ENCODE data around the gene UBE4B. TPM values are rescaled to one million over a fixed set of nuclear protein-coding genes. Genes with fewer than 3 reads are reported as not detected.

UBE4B gene
- total RNA-seq, 1 donor: 73.1 TPM

DNA sequence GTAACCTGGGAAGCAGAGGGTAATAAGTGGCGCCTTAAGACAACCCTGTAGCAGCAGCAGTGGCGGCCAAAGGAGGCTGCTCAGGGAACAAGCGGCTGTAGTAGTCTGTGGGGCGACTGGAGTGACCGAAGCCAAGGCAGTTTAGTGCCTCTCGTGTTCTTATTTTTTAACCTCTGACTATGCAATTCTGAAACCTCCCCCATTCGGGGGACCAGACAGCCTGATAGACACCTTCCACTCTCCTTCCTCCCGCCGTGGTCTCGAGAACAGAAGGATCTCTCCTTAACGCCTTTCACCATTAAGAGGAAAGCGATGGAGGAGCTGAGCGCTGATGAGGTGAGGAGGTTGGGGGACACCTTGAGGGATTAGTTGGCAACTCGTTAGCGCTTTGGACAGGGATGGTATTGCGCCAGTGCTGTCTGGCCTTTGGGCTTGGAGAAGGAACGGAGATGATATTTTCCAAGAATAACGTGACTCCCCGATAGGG lies 644 bp downstream of the UBE4B start:
- Histone ChIP-seq H4K20me1 (ENCODE audit: insufficient read depth, low read length) (peaks cover 3% of the 10 kb centered on the region), H3K27ac (ENCODE audit: low read depth, low read length) (peak overlapping the region; percentile 88)

DNA sequence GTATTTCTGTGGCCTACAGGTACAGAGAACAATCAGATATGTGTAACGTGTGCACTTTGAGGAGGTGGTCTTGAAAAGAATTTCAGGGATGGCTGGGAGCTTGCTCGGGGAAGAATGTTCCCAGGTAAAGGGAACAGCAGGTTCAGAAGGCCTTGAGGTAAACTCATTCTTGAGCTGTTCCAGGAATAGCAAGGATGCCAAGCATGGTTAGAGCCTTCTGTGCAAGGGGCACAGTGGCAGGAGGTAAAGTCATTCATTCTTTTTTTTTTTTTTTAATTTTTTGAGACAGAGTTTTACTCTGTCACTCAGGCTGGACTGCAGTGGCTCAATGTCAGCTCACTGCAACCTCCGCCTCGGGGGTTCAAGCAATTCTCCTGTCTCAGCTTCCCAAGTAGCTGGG lies 10.0 kb downstream of the UBE4B start:
- peaks cover 33% of the 10 kb centered on the region for H4K20me1 ChIP-seq (ENCODE audit: insufficient read depth, low read length)
- H3K9me3 ChIP-seq (ENCODE audit: low read depth, low read length): no peaks in the 10 kb centered on the region
- peaks cover 87% of the 10 kb centered on the region for H3K79me2 ChIP-seq (ENCODE audit: insufficient read depth, low read length)
- H3K27ac ChIP-seq (ENCODE audit: low read depth, low read length): no peak overlapping the region
- TF ChIP-seq, protein P1, sequence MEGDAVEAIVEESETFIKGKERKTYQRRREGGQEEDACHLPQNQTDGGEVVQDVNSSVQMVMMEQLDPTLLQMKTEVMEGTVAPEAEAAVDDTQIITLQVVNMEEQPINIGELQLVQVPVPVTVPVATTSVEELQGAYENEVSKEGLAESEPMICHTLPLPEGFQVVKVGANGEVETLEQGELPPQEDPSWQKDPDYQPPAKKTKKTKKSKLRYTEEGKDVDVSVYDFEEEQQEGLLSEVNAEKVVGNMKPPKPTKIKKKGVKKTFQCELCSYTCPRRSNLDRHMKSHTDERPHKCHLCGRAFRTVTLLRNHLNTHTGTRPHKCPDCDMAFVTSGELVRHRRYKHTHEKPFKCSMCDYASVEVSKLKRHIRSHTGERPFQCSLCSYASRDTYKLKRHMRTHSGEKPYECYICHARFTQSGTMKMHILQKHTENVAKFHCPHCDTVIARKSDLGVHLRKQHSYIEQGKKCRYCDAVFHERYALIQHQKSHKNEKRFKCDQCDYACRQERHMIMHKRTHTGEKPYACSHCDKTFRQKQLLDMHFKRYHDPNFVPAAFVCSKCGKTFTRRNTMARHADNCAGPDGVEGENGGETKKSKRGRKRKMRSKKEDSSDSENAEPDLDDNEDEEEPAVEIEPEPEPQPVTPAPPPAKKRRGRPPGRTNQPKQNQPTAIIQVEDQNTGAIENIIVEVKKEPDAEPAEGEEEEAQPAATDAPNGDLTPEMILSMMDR (IDR thresholded peaks at IDR 0.05; ENCODE audit: extremely low read depth, low read depth, low read length): no peak
- H3K4me3 ChIP-seq (ENCODE audit: insufficient read depth, low read length): no peak overlapping the region
- no peaks in the 10 kb centered on the region for H3K27me3 ChIP-seq (ENCODE audit: insufficient read depth, low read length)
- no peak for DNase-seq (ENCODE audit: insufficient read length, low spot score, missing footprints)
- H3K4me2 ChIP-seq (ENCODE audit: insufficient read depth, low read length): no peak overlapping the region
- H3K4me1 ChIP-seq (ENCODE audit: insufficient read depth, low read length): peaks cover 18% of the 10 kb centered on the region
- H2AFZ ChIP-seq (ENCODE audit: low read length): no peak overlapping the region
- H3K36me3 ChIP-seq (ENCODE audit: insufficient read depth, low read length): peaks cover 10% of the 10 kb centered on the region

More for the DNA sequence above, 644 bp downstream of the UBE4B start:
- TF ChIP-seq, protein P1 (IDR thresholded peaks at IDR 0.05; ENCODE audit: extremely low read depth, low read depth, low read length): no peak
- Histone ChIP-seq H3K4me1 (ENCODE audit: insufficient read depth, low read length) (peaks cover 23% of the 10 kb centered on the region), H3K79me2 (ENCODE audit: insufficient read depth, low read length) (peaks cover 48% of the 10 kb centered on the region), H2AFZ (ENCODE audit: low read length) (peak overlapping the region; percentile 100), H3K36me3 (ENCODE audit: insufficient read depth, low read length) (peaks cover 6% of the 10 kb centered on the region), H3K27me3 (ENCODE audit: insufficient read depth, low read length) (no peaks in the 10 kb centered on the region), H3K4me2 (ENCODE audit: insufficient read depth, low read length) (peak overlapping the region; percentile 95), H3K4me3 (ENCODE audit: insufficient read depth, low read length) (peak overlapping the region; percentile 100), H3K9me3 (ENCODE audit: low read depth, low read length) (no peaks in the 10 kb centered on the region)
- no peak for DNase-seq (ENCODE audit: insufficient read length, low spot score, missing footprints)

DNA sequence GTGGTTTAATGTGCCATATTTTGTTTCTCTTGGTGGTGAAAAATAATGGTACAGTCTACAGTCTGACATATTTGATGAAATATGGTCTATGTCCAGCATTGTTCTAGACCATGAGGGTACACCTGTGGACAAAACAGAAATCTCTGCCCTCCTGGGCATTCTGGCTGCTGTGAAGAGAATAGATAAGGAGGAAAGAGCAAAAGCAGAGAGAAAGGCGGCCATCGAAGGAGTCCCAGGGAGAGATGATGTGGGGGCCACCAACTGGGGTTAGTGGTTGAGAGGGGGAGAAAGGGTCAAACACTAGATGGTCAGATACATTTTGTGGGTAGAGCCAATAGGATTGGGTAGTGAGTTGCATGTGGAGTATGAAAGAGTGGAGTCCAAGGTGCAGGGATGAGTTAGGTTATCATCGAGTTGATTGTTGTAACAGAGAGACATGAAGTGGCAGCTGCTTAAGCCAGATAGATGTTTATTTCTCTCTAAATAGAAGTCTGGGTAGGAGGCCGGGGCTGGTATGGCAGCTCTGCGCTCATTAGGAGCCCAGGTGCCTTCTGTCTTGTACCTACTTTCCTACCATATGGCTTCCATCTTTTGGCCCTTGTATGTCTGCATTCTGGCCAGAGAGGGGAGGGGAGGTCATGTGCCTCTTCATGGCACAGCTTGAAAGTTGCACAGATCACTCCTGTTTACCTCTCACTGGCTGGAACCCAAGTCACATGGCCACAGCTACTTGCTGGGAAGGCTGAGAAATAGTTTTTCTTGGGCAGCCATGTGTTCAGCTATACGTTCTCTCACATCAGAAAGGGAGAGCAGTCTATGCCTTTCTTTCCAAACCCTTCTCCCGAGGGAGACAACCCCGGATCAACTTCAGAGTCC lies 13.0 kb downstream of the UBE4B start:
- Histone ChIP-seq H3K27ac (ENCODE audit: low read depth, low read length) (peak overlapping the region; percentile 12), H3K4me2 (ENCODE audit: insufficient read depth, low read length) (peak overlapping the region; percentile 48), H3K9me3 (ENCODE audit: low read depth, low read length) (no peaks in the 10 kb centered on the region), H2AFZ (ENCODE audit: low read length) (no peak overlapping the region), H3K4me1 (ENCODE audit: insufficient read depth, low read length) (peaks cover 18% of the 10 kb centered on the region), H3K79me2 (ENCODE audit: insufficient read depth, low read length) (peaks cover 91% of the 10 kb centered on the region), H4K20me1 (ENCODE audit: insufficient read depth, low read length) (peaks cover 49% of the 10 kb centered on the region), H3K27me3 (ENCODE audit: insufficient read depth, low read length) (no peaks in the 10 kb centered on the region), H3K4me3 (ENCODE audit: insufficient read depth, low read length) (no peak overlapping the region), H3K36me3 (ENCODE audit: insufficient read depth, low read length) (no peaks in the 10 kb centered on the region)
- DNase-seq (ENCODE audit: insufficient read length, low spot score, missing footprints): peak; percentile 36
- TF ChIP-seq, protein P1 (IDR thresholded peaks at IDR 0.05; ENCODE audit: extremely low read depth, low read depth, low read length): no peak

All from osteoblast (primary cell).